Activated CD8-positive, alpha-beta T cell treated with anti-CD3 and anti-CD28 coated beads for 36 hours (primary cell): Measurements from ENCODE around the gene PROSER2. TPM values are rescaled to one million over a fixed set of nuclear protein-coding genes. Genes with fewer than 3 reads are reported as not detected.
A peak's percentile ranks its signal among the peaks of the same experiment; 100 is the strongest.

Experiments used
- ATAC-seq: fragments of 200-7000 bp; cut with Tn5 transposase; one replicate; pipeline ENCODE4 v1.10.0; 2021; ENCODE audit warnings: mild to moderate bottlenecking, moderate library complexity
- CTCF ChIA-PET: fragments of 350-600 bp; sonication (Branson Sonifier 250); formaldehyde crosslinking; loops from one replicate; lab custom pipeline; 2021; ENCODE audit warnings: antibody characterized with exemption; lab: Charles Lee
- POLR2A ChIA-PET: fragments of 350-600 bp; sonication (Branson Sonifier 250); formaldehyde crosslinking; loops from one replicate; lab custom pipeline; 2021; ENCODE audit warnings: antibody characterized with exemption; lab: Charles Lee
- DNase-seq: peaks from one replicate; pipeline ENCODE4 v3.0.0-alpha.2; 2020
- H3K27ac Mint-ChIP-seq: one replicate; pipeline ENCODE4 v1.8.0; 2021; ENCODE audit warnings: mild to moderate bottlenecking, mixed read lengths
- H3K27me3 Mint-ChIP-seq: one replicate; pipeline ENCODE4 v1.8.0; 2021; ENCODE audit warnings: mixed read lengths
- H3K36me3 Mint-ChIP-seq: one replicate; pipeline ENCODE4 v1.8.0; 2021; ENCODE audit warnings: low read depth, mixed read lengths
- H3K4me1 Mint-ChIP-seq: one replicate; pipeline ENCODE4 v1.8.0; 2021; ENCODE audit warnings: low read depth, mixed read lengths
- H3K4me3 Mint-ChIP-seq: one replicate; pipeline ENCODE4 v1.8.0; 2021; ENCODE audit warnings: mild to moderate bottlenecking, moderate library complexity, mixed read lengths
- H3K9me3 Mint-ChIP-seq: one replicate; pipeline ENCODE4 v1.8.0; 2021; ENCODE audit warnings: mixed read lengths
- intact Hi-C: fragments of 100-400 bp; cut with micrococcal nuclease; formaldehyde crosslinking; loops from one replicate; pipeline ENCODE4 v1.10.0; 2022
- total RNA-seq, 2 experiments: library from RNA; stranded (reverse); gene quantifications; one replicate each; pipeline ENCODE4 v1.2.3, GENCODE V29; 2021
- TF ChIP-seq, protein P1 (sequence below): fragments of 200-600 bp; IDR thresholded peaks from one replicate; pipeline ENCODE4 v1.8.0; 2022; ENCODE audit warnings: antibody characterized with exemption, mild to moderate bottlenecking

Gene PROSER2
- total RNA-seq, 2 experiments from 2014 or later: 1.1 to 1.7 TPM

GRCh38 chr10:11863353-11864109 is 40.4 kb downstream of the PROSER2 start:
- Mint-ChIP-seq H3K36me3 (no peaks in the 10 kb centered on the region), H3K4me3 (no peak overlapping the region), H3K4me1 (peaks cover 19% of the 10 kb centered on the region), H3K9me3 (no peaks in the 10 kb centered on the region), H3K27ac (peak overlapping the region; percentile 13), H3K27me3 (peaks cover 2% of the 10 kb centered on the region)
- CTCF ChIA-PET: interaction anchor here (0.9 to 1.8 kb wide), 2 partner anchors 25 to 80 kb away, joined by 3 to 7 read pairs; no protein-coding TSS in a partner anchor
- DNase-seq (peak; percentile 75), ATAC-seq (peak; percentile 93)
- TF ChIP-seq, protein P1, sequence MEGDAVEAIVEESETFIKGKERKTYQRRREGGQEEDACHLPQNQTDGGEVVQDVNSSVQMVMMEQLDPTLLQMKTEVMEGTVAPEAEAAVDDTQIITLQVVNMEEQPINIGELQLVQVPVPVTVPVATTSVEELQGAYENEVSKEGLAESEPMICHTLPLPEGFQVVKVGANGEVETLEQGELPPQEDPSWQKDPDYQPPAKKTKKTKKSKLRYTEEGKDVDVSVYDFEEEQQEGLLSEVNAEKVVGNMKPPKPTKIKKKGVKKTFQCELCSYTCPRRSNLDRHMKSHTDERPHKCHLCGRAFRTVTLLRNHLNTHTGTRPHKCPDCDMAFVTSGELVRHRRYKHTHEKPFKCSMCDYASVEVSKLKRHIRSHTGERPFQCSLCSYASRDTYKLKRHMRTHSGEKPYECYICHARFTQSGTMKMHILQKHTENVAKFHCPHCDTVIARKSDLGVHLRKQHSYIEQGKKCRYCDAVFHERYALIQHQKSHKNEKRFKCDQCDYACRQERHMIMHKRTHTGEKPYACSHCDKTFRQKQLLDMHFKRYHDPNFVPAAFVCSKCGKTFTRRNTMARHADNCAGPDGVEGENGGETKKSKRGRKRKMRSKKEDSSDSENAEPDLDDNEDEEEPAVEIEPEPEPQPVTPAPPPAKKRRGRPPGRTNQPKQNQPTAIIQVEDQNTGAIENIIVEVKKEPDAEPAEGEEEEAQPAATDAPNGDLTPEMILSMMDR: no peak
- intact Hi-C loops: no loop called here
- POLR2A ChIA-PET: no interaction called here

- ATAC-seq: no peak
- Mint-ChIP-seq H3K9me3 (no peaks in the 10 kb centered on the region), H3K27ac (no peak overlapping the region), H3K4me3 (no peak overlapping the region), H3K4me1 (peaks cover 19% of the 10 kb centered on the region), H3K36me3 (no peaks in the 10 kb centered on the region), H3K27me3 (peaks cover 2% of the 10 kb centered on the region)
- TF ChIP-seq, protein P1: no peak
- ChIA-PET POLR2A (no interaction called here), CTCF (no interaction called here)
- no peak for DNase-seq
- intact Hi-C loops: no loop called here
These were observed 41.6 kb downstream of the PROSER2 start for GRCh38 chr10:11864727-11865126.

GRCh38 chr10:11865561-11865960 is 42.4 kb downstream of the PROSER2 start:
- ATAC-seq (no peak), DNase-seq (no peak)
- CTCF ChIA-PET: no interaction called here
- TF ChIP-seq, protein P1: no peak
- POLR2A ChIA-PET: interaction anchor here (0.6 kb wide), 1 partner anchor 162 kb away, joined by 3 read pairs; no protein-coding TSS in a partner anchor
- Mint-ChIP-seq H3K4me3 (no peak overlapping the region), H3K9me3 (no peaks in the 10 kb centered on the region), H3K27ac (no peak overlapping the region), H3K36me3 (no peaks in the 10 kb centered on the region), H3K4me1 (peaks cover 19% of the 10 kb centered on the region), H3K27me3 (peaks cover 2% of the 10 kb centered on the region)
- intact Hi-C loops: no loop called here

DNA sequence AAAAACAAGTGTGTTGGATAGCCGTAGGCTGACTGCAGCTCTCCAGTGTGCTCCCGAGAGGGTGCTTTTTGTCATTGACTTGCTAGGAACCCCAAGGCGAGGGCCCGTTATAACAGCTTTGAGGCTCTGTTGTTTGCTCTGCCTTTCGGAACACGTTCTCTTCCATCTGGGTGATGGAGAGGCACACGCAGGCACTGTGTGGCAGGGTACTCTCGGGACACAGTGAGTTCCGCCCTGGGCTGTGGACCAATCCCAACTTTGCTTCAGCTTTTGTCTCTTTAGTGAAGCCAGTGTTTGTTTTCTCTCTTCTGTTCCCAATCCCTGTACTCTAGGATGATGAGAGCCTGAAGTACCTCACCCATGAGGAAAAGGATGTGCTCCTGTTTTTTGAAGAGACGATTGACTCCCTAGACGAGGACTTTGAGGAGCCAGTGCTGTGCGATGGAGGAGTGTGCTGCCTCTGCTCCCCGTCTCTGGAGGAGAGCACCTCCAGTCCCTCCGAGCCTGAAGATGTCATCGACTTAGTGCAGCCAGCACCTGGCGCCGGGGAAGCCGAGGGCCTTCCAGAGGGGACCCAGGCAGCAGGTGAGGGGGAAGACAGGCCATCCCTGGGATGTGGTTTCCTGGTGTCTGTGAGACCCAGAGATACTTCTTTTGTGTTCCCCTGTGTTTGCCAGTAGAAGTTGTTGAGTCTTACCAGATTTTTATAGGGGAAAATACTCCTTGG is 43.2 kb downstream of the PROSER2 start:
- no peak for ATAC-seq
- TF ChIP-seq, protein P1: no peak
- H3K36me3 Mint-ChIP-seq: no peaks in the 10 kb centered on the region
- H3K9me3 Mint-ChIP-seq: no peaks in the 10 kb centered on the region
- ChIA-PET POLR2A (interaction anchor here (1.0 kb wide), 1 partner anchor 8 kb away, joined by 5 read pairs; no protein-coding TSS in a partner anchor), CTCF (no interaction called here)
- peaks cover 2% of the 10 kb centered on the region for H3K27me3 Mint-ChIP-seq
- peaks cover 23% of the 10 kb centered on the region for H3K4me1 Mint-ChIP-seq
- H3K27ac Mint-ChIP-seq: no peak overlapping the region
- intact Hi-C loops: no loop called here
- no peak for DNase-seq
- no peak overlapping the region for H3K4me3 Mint-ChIP-seq

DNA sequence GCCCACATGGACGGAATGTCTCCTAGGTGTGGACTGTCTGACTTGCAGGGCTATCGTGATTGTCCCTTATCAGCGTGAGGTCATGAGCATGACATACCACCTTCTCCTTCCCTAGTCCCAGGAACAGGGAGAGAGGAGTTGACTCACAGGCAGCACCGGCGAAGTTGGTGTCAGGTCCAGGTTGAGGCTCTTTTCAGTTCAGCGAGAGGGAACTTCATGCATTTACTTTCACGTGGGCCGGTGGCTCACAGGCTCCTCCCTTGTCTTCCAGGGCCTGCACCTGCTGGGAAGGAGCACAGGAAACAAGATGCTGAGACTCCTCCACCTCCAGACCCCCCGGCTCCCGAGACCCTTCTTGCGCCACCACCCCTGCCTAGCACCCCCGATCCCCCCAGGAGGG is 46.1 kb downstream of the PROSER2 start:
- DNase-seq (no peak), ATAC-seq (no peak)
- intact Hi-C loops: no loop called here
- POLR2A ChIA-PET: no interaction called here
- Mint-ChIP-seq H3K27me3 (peaks cover 5% of the 10 kb centered on the region), H3K4me3 (no peak overlapping the region), H3K4me1 (peaks cover 16% of the 10 kb centered on the region), H3K27ac (no peak overlapping the region), H3K9me3 (no peaks in the 10 kb centered on the region), H3K36me3 (no peaks in the 10 kb centered on the region)
- CTCF ChIA-PET: no interaction called here
- TF ChIP-seq, protein P1: no peak
